Fibroblast of peridontal ligament (primary cell): ENCODE results near the gene ATF7.

Experiments
- DNase-seq: peaks from one replicate; pipeline ENCODE4 v3.0.0-alpha.2; 2010; ENCODE audit errors: extremely low read depth

Gene ATF7

DNA sequence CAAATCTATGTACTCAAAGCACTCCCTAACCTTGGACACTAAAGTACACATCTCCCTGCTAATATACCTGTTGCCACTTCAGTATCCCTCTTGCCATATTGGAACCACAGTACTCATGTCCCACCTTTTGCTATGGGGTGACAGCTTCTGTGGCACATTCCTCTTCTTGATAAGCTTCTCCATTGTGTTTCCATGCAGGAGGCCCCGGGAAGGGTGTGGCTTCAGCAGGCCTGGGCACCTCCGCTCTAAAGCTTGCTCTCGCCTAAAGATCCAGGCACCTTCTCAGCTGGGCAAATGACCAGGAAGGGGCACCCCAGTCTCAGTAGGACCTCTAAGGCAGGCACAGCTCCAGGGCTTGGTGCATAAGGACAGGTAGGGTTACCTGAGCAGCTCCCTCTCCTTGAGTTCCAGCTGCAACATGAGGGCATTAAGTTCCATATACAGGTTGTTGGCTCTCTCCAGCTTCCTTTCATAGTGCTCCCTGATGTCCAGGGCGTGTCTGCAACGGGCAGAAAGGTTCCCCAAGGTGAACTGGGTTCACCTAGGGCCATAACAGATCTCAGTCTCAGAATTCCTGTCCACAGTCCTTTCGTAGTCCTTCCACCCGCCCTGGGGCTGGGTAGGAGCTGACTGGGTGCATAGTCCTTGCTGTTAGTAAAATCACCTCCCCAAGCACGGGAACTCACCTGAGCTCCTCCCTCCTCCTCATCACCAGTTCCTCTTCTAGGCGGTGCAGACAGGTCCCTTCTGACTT is 142.8 kb downstream of the ATF7 start:
- DNase-seq: no peak

DNA sequence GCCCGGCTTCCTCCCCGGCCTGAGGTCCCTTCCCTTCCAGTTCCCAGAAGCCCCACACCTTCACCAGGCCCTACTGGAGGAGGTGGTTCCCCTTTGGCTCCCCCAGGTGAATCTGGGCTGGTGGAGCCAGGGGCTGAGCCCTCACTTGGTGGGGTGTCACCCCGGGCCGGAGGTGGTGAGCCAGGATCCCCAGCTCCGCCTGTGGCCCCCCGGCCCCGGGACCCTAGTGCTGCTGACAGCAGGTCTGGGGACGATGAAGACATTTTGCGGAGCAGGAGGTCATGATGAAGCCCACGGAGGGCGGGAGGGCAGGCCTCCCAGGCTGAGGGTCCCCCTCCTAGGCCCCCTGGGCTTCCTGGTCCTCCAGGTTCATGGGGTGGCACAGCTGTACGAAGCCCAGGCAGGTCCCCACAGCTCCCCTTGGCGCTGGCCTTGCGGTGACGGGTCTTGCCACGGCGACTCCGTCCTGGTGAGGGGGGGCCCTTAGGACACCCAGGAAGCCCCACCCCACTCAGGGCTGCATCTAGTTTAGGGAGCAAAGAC is 143.5 kb downstream of the ATF7 start:
- DNase-seq: no peak

DNA sequence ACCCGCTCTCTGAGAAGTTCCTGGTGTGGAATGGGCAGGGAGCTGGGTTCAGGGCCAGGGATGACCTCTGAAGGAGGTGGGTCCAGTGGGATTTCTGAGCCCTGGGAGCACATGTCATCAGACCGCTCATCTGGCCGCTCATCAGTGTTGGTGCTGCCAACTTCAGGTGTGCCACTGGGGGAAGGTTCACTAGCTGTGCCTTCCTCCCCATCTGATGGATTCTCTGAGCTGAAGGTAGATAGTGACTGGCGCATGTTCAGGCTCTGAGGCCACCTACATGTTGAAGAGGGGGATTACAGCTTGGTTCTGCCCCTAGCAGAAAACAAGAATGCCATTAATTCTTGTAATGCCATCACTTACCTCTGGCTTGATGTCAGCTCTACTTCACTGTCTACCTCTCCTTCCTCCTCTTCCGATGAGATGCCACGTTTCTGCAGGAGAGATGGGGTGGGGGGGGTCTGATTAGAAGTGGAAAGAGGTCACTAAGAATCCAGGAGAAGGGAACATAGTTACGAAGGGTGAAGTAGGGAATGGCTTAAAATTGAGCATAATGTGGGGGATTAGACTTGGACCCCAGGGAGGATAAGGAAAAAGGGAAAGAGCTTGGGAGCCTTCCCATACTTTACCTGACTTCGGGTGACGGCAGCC is 144.1 kb downstream of the ATF7 start:
- no peak for DNase-seq

DNA sequence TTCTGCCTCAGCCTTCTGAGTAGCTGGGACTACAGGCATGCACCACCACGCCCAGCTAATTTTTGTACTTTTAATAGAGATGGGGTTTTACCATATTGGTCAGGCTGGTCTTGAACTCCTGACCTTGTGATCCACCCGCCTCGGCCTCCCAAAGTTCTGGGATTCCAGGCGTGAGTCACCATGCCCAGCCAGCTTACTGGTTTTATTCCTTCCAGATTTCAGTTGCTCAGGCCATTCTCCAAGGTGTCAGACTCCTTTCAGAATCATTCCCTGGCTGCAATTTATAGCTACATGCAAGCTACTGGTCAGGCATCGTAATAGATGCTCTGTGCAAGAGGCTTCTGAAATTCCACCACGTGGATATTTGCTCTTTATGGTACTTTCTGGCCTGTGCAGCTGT is 144.7 kb downstream of the ATF7 start:
- peak; percentile 88 for DNase-seq

DNA sequence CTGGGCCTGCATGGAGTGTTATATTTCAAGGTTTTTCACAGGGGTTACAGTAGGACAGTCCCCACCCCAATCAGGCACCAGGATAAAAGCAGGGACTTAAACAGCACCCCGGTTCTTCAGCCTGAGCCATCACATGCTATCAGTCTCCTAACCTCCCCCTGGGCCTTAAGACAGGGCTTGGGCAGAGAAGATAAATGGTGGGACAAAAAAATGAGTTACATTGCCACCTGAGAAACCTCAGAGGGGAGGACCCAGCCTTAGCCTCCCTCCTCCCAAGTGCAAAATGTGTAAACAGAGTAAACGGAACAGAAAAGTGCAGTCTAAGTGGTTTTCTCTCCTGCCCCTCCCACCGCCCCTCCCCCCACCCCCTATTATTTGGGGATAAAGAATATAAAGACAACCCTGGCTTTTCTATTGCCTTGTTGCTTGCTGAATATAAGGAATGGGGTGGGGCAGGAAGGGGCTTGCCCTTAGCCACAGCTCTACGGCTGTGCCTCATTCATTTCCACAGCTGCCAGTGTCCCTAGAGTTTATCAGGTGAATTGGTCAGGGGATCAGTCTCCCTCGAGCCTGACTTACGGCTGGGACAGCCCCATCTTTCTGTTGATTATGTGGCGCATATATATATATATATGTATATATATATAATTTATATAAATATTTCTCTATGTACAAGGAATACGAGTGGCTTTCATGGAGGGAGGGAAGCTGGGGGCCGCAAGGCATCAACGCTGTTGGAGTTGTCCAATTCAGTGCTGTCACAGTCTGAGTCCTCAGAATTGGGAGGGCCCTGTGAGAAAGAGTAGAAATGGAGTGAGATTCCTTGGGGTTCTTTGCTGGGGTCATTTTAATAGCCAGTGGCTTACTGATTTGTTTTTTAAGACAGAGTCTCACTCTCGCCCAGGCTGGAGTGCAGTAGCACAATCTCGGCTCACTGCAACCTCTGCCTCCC is 145.4 kb downstream of the ATF7 start:
- DNase-seq: no peak

DNA sequence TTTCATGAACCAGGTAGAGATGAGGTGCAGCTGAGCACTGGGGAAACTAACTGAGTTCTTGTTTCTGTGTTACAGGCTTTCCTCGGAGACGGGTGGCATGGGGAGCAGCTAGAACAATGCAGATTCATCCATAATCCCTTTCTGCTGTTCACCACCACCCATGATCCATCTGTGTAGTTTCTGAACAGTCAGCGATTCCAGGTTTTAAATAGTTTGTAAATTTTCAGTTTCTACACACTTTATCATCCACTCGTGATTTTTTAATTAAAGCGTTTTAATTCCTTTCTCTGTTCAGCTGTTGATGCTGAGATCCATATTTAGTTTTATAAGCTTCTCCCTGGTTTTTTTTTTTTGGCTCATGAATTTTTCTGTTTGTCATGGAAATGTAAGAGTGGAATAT is 146.9 kb downstream of the ATF7 start:
- no peak for DNase-seq

DNA sequence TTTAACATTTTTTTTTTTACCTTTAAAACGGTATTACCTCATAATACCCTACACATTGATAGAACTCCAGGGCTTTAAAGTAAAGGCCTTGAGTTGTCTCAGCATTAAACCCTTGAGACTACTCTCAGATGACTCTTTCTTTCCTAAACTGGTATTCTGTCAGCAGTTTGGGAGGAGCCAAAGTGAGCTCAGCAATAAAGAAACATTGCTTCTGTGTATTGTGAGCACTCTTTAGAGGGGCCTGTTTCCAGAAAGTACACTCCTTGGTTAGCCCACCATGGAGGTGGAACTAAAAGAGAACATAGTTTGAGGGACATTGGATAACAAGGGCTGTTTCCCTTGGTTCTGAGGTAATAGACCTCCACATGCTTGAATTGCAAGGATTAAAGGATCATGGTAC is 147.3 kb downstream of the ATF7 start:
- DNase-seq: peak; percentile 58

DNA sequence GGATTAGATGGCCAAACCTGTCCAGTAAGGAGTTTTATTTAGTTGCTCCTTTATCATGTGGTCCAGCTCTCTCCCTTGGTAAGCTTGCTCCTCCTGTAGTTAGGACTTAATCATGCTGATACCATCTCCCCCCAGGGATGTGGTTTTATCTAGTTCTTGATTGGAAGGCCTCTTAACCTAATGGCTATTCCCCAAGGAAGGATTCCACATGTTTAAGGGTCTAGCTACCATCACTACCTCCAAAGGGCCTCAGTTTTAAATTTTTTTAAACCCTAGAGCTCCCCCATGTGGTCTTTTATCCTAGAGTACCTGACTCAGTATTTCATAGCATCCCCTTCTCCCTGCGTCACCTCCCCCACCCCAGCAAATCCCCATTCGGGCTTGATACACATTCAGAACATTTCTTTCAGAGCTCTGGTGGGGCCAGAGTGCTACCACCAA is 149.4 kb downstream of the ATF7 start:
- peak; percentile 58 for DNase-seq

DNA sequence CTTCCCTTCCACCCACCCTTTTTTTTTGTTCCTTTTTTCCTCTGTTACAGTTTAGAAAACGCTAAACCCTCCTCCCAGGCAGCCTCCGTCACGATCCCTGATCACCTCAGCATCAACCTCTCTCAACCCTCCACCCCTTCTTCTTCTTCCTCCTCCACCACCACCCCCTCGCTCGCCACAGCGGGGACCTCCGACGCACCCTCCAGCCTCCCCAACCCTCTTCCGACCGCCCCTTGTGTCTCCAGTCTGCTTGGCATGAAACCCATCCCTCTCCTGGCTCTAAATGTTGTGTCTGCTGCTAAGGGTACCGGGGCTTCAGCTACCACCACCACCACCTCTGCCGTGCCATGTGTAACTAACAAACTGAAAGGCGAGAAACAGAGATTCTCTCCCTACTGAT is 151.4 kb downstream of the ATF7 start:
- DNase-seq: no peak

DNA sequence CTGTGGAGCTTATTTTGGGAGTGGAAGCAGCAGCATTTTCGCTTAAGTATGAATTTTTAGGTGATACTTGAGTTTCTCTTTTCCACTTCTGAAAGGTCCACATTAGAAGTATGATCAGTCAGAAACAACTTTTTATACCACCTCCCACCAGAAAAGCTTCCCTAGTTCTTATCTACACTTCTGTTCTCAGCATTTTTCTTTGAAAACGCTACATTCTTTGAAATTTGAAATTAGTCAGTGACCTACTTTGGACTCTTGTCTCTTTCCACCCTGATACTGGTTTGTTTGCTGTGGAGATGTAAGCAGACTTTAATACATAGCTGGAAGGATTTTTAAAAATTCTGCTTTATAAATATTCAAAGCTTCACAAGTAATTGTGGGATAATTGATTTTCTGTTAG is 152.1 kb downstream of the ATF7 start:
- no peak for DNase-seq

DNA sequence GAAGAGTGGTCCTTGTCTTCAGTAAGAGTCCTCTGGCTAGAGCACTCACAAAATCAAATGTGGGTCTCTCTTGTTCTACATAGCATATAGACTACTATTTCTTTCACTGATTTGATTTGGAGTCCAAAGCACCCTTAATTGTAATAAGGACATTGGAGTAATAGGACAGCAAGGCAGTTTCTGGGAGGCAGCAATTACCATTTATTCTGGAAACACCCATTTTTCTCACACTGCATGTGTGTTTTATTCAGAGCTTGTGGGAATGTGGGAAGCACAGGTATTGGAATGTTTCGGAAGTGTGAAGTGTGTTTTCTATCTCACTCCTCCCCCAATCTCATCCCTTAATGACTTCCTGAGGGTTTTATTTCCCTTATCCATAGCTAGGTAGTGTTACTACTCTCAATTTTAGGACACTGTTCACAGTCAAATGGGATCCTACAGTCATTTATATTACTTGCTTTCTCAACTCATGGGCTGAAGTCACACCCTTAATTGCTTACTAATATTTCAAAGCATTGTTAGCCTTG is 154.1 kb downstream of the ATF7 start:
- no peak for DNase-seq

DNA sequence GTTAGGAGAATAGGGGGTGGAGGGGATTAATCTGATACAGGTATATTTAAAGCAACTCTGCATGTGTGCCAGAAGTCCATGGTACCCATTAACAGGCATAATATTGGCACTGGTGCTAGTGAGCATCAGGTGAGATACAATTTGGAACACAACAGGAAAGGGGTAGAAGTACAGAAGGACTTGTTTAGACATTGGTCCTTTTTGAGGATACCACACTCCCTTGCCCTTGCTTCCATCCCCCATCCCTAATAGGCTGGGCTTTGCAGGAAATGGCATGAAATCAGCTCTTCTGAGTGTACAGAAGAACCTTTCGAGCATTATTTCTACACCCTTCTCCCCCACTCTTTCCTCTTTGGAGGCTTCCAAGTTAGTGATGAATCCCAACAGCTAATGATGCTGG is 157.9 kb downstream of the ATF7 start:
- no peak for DNase-seq

DNA sequence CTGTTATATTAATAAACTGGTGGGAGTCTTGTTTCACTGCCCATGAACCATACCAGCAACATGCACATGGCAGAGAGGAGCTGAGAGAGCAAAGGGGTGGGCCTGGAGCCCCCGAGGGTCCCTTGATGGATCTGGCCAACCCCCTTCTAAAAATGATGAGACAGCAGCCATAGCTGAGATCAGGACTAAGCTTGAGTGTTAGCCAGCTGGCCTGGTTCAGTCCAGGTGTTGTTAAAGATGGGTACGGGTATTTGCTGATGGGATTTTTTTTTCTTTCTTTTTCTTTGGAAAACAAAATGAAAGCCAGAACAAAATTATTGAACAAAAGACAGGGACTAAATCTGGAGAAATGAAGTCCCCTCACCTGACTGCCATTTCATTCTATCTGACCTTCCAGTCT is 158.3 kb downstream of the ATF7 start:
- DNase-seq: no peak

DNA sequence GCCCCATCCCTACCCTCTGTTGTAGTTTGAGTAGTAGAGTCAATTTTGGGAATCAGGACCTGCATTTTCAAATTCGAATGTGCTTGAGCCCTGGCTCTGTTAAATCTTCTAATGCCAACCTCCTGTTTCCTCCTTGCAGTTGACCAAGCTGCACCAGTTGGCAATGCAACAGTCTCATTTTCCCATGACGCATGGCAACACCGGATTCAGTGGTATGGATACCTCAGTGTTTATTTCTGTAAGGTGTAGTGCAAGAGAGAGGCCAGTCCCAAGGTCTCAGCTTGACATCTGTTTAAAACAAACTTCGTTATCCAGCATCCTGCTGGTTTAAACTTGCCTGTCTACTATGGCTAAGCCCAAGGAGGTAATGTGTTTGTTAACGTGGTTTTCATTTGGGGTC is 159.1 kb downstream of the ATF7 start:
- no peak for DNase-seq

DNA sequence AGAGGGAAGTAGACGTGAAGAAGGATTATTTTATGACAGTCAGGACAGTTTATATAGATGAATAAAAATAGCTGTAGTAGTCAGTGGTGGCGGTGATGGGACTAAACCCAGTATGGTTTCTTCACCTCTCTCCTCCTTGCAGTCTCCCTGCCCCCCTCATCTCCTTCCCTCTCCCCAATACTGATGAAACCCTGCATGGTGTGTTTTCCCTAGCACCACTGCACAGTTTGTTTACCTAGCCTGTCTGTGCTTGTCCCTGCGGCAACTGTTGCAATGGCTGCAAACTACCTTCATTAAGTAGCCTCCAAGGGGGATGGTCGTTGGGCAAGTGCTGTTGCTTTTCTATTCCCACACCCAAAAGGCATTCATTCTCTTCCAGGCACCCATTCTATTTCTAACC is 159.5 kb downstream of the ATF7 start:
- no peak for DNase-seq

DNA sequence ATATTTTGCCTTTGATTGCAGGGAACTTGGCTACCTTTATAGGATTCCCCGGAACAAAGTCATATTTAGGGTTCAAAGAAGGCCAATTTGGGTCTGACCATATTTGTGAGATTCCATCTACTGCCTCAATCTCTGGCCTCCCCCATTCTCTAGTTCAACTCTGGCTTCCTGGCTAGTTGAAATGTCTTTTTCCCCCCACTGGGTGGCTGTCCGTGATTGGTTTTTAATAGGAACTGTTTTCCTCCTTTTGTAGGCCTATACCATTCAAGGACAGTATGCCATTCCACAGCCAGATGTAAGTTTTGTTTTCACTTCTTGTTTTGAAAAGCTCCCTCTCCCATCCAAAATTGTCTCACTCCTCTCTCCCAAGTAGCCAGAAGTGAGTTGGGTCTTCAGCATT is 160.5 kb downstream of the ATF7 start:
- no peak for DNase-seq

DNA sequence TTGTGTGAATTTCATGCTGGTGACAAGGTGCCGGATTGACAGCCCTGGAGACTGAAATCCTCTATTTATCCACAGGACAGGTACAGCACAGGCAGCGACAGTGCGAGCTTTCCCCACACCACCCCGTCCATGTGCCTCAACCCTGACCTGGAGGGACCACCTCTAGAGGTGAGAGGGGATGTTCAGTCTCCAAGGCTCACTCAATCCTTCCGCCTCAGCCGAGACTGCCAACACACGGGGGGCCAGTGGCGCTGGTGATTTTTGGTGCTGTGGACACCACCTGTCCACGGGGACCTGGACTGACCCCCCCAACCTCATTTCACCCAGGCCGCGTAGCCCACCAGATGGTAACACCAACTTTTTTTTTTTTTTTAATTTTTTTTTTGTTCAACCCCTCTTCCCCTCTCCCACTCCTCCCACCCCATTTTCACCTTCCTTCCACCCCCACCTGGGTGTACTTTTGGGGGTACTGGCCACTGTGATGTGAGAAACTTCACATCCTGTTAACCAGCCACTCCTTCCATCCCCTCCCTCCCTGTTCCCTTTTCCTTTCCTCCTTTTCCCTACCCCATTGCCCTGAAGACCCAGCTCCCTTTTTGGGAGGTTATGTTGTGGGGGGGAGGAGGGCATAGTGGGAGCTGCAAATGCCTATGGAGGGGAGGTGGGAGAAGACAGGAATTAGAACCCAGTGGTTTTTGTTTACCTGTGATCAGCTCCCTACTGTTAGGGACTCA is 161.3 kb downstream of the ATF7 start:
- DNase-seq: no peak

DNA sequence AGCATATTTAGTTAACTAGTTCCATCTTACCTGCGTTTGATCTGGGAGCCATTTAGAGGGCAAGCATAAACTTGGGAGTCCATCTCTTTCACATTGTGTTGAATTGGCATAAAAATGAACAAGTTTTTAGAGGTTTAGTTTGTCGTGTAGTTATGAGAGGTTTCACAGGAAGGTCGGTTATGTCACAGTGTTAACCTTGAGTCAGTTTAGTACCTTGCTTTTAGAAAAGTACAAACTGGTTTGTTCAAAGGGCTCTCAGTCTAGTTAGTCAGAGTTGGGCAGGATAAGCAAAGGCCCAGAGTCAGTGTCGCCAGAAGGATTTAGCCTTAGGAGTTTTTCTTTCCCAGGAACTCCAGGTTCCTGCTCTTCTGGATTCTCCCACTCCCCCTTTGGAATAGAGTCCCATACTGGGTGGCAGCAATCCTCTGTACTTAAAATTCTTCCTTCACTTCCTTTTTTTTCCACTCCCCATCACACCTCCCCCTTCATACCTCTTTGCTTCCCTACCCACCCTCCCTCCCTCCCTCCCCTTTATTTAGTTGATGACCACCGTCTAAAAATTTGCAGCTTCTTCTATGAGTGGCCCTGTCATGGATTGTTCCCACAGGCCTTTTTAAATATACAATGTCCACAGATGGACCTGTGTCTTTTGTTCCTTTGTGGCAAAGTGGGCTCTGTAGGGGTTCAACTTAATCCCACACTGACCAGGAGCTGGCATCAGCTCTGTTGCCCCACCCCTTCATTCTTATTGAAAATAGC is 162.2 kb downstream of the ATF7 start:
- no peak for DNase-seq

DNA sequence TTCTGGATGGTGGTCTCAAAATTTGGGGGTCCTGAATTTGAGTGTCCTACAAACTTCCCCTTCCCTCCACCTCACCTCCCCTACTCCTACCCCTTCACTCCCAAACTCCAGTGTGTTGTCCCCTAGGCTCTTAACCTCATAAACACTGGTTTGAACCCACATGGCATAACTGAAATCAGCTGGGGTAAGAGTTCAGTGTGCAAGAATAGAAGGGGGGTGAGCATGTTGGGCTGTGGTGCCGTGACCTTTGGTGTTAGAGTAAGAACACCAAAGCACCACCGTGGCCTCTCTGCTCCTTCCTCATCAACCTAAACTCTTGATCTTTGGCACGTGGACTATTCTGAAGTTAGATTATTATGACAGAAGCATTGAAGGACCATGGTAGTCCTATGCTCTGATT is 163.2 kb downstream of the ATF7 start:
- DNase-seq: no peak

DNA sequence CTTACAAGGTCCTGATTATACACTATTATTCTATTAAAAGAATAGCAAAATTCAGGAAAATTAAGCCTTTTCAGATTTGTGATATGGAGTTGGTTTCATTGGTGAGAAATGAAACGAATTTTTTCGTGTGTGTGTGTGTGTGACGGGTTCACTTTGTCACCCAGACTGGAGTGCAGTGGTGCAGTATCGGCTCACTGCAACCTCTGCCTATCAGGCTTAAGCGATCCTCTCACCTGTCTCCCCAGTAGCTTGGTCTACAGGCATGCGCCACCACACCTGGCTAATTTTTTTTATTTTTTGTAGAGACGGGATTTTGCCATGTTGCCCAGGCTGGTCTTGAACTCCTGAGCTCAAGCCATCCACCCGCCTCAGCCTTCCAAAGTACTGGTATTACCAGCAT is 164.6 kb downstream of the ATF7 start:
- no peak for DNase-seq

DNA sequence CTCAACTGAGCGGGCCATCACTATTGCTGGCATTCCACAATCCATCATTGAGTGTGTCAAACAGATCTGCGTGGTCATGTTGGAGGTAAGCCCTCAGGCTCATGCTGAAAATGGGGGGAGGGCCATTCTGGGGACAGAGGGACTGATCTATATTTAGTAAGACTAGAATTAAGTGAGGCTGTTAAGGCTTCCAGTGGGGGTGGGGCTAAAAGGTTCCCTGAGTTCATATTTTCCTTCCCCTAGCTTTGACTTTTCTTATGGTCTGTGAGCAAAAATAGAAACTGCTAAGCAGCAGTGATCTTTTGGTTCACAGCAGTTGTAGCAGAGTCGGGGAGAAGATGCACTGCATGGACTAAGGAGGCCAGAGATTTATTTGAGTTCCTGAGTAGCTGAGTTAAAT is 165.1 kb downstream of the ATF7 start:
- no peak for DNase-seq
